Mucosa of rectum (tissue), 2 donors: Measurements from ENCODE around the gene GRM1.
"Not testable (repeated sequence)": the region's sequence is repeated elsewhere in the genome, so short reads cannot be mapped to it uniquely, and the experiment has no call there.

Experiments
- H3K27ac ChIP-seq, 2 donors: one replicate each; pipeline ENCODE4 v1.7.0; 2013; ENCODE audit warnings: inconsistent platforms in 2 of 2, low read depth in 2 of 2, low read length in 2 of 2
- H3K27me3 ChIP-seq, 2 donors: one replicate each; pipeline ENCODE4 v1.7.0; 2013; ENCODE audit warnings: low read length in 2 of 2; ENCODE audit not compliant: control insufficient read depth in 2 of 2, insufficient read depth in 2 of 2
- H3K36me3 ChIP-seq, 2 donors: one replicate each; pipeline ENCODE4 v1.7.0; 2013; ENCODE audit warnings: low read length in 2 of 2; ENCODE audit not compliant: control insufficient read depth in 2 of 2, insufficient read depth in 2 of 2
- H3K4me1 ChIP-seq, 2 donors: one replicate each; pipeline ENCODE4 v1.7.0; 2013; ENCODE audit warnings: low read length in 2 of 2, mild to moderate bottlenecking in 1 of 2; ENCODE audit not compliant: control insufficient read depth in 2 of 2, insufficient read depth in 2 of 2
- H3K4me3 ChIP-seq, 2 donors: one replicate each; pipeline ENCODE4 v1.7.0; 2013; ENCODE audit warnings: low read length in 2 of 2
- H3K9ac ChIP-seq, 2 donors: one replicate each; pipeline ENCODE4 v1.7.0; 2013; ENCODE audit warnings: low read length in 2 of 2, low read depth in 1 of 2, mild to moderate bottlenecking in 1 of 2
- H3K9me3 ChIP-seq, 2 donors: one replicate each; pipeline ENCODE4 v1.7.0; 2013; ENCODE audit warnings: low read length in 2 of 2; ENCODE audit not compliant: control insufficient read depth in 2 of 2
- donor health status: healthy.
- donor health status: Normal muscosa, but diverticular disease.

Gene GRM1

GRCh38 chr6:146265056-146265455 lies 236.2 kb downstream of the GRM1 start:
- no peaks in the 10 kb centered on the region for H3K36me3 ChIP-seq
- no peaks in the 10 kb centered on the region for H3K27me3 ChIP-seq
- no peaks in the 10 kb centered on the region for H3K4me1 ChIP-seq
- no peak overlapping the region for H3K9ac ChIP-seq
- H3K27ac ChIP-seq: no peak overlapping the region
- H3K9me3 ChIP-seq: no peaks in the 10 kb centered on the region
- H3K4me3 ChIP-seq: no peak overlapping the region

DNA sequence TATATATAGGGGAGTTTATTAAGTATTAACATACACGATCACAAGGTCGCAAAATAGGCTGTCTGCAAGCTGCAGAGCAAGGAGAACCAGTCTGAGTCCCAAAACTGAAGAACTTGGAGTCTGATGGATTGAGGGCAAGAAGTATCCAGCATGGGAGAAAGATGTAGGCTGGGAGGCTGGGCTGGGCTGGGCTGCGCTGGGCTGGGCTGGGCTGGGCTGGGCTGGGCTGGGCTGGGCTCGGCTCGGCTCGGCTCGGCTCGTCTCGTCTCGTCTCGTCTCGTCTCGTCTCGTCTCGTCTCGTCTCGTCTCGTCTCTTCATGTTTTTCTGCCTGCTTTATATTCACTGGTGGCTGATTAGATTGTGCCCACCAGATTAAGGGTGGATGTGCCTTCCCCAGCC lies 238.6 kb downstream of the GRM1 start:
- Histone ChIP-seq H3K4me1 (no peaks in the 10 kb centered on the region), H3K9me3 (no peaks in the 10 kb centered on the region), H3K27ac (no peak overlapping the region), H3K4me3 (no peak overlapping the region), H3K9ac (no peak overlapping the region), H3K36me3 (no peaks in the 10 kb centered on the region), H3K27me3 (no peaks in the 10 kb centered on the region)

- Histone ChIP-seq H3K9ac (no peak overlapping the region), H3K27me3 (no peaks in the 10 kb centered on the region), H3K27ac (no peak overlapping the region), H3K4me1 (no peaks in the 10 kb centered on the region), H3K9me3 (no peaks in the 10 kb centered on the region), H3K36me3 (no peaks in the 10 kb centered on the region), H3K4me3 (no peak overlapping the region)
Measured at GRCh38 chr6:146267946-146268345, 239.1 kb downstream of the GRM1 start.

- Histone ChIP-seq H3K36me3 (no peaks in the 10 kb centered on the region), H3K4me3 (no peak overlapping the region), H3K9ac (no peak overlapping the region)
Measured at GRCh38 chr6:146269482-146269881, 240.6 kb downstream of the GRM1 start.

DNA sequence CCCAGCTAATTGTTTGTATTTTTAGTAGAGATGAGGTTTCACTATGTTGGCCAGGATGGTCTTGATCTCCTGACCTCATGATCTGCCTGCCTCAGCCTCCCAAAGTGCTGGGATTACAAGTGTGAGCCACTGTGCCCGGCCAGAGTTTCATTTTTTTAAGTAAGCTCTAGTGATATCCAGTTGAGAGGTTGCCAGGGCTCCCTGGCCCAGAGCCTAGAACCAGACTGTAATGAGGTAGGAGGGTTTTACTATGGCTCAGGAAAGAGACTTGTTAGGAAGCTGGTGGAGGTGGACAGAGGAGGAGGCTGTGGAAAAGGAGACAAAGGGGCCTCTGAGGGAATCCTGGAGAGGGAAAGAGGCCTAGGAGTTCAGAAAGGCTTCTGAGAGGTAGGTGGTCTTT lies 242.3 kb downstream of the GRM1 start:
- not testable (repeated sequence) for H3K27me3 ChIP-seq, H3K9ac ChIP-seq, H3K4me1 ChIP-seq, H3K36me3 ChIP-seq, H3K4me3 ChIP-seq, H3K27ac ChIP-seq, H3K9me3 ChIP-seq

More at GRCh38 chr6:146269482-146269881, 240.6 kb downstream of the GRM1 start:
- H3K27ac ChIP-seq: no peak overlapping the region
- H3K9me3 ChIP-seq: no peaks in the 10 kb centered on the region
- no peaks in the 10 kb centered on the region for H3K4me1 ChIP-seq
- H3K27me3 ChIP-seq: no peaks in the 10 kb centered on the region

DNA sequence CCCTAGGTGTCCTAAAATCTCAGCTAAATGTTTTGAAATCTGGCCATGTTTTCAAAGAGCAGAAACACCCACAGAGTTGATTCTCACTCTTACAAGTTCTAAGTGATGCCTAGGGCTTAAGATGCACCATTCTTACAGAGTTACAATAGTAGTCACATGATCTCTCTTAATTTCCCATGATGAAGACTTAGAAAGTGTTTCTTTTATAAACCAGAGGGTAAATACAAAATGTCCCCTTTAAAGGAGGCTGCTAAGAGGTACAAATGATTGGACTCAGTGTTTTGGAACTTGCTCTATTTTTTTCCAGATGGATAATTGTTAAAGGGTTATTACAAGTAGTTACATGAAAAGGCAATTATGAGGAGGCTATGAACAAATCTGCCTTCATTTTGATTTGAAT lies 244.6 kb downstream of the GRM1 start:
- Histone ChIP-seq H3K9ac (no peak overlapping the region), H3K27me3 (no peaks in the 10 kb centered on the region), H3K4me3 (no peak overlapping the region), H3K9me3 (no peaks in the 10 kb centered on the region), H3K36me3 (no peaks in the 10 kb centered on the region), H3K4me1 (no peaks in the 10 kb centered on the region), H3K27ac (no peak overlapping the region)

DNA sequence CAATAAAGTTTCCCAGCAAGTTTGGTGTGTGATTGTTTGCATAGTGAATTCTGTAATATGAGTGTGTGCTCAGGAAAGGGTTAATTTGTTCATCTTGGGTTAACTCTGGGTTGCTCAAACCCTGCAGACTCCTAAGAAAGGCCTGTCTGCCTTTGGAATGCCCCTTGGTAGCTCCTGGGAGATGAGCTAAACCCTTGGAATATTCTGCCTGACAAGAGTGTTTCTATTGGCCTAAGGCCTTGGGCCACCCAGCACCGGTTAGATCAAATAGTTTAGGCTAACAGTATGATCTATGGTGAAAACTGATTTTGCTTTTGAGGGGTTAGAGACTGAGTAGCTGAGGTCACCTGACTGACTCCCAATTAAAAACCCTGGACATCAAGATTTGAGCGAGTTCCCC lies 248.3 kb downstream of the GRM1 start:
- Histone ChIP-seq H3K36me3 (no peaks in the 10 kb centered on the region), H3K27me3 (no peaks in the 10 kb centered on the region), H3K4me3 (no peak overlapping the region), H3K27ac (no peak overlapping the region), H3K9me3 (no peaks in the 10 kb centered on the region), H3K9ac (no peak overlapping the region), H3K4me1 (no peaks in the 10 kb centered on the region)

DNA sequence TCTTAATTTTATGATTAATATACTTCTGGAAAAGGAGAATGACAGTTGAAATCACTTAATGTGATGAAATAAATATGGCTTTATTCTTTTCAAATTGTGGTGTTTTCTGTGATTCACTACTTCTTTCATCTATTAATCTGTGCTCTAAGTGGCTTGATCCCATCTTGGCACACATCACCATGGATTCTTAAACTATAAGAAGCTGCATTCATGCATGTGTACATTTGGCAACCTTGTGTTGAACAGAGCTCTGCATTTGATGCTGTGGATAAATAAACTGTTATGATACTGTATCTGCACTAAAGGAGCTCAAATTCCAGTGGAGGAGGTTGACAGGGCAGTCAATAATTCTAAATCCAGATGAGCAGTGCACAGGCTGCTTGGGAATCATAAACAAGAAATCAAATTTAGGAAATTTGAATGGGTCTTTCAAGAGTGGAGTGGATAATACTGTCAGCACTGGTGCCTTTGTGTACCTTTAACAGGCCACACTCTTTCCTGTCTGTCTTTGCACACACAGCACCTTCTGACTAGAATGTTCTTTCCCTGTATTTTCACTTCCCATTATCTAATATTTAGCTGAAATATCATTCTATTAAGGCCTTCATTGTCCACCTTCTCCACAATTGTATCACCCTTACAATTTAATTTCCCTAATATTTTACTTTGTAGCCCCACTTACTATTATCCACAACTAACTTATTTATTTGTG lies 252.9 kb downstream of the GRM1 start:
- no peak overlapping the region for H3K27ac ChIP-seq
- H3K4me3 ChIP-seq: no peak overlapping the region
- H3K27me3 ChIP-seq: no peaks in the 10 kb centered on the region
- no peaks in the 10 kb centered on the region for H3K9me3 ChIP-seq
- H3K9ac ChIP-seq: no peak overlapping the region
- no peaks in the 10 kb centered on the region for H3K36me3 ChIP-seq
- no peaks in the 10 kb centered on the region for H3K4me1 ChIP-seq

- Histone ChIP-seq H3K4me3 (no peak overlapping the region), H3K36me3 (no peaks in the 10 kb centered on the region), H3K4me1 (no peaks in the 10 kb centered on the region), H3K9ac (no peak overlapping the region), H3K27ac (no peak overlapping the region), H3K27me3 (no peaks in the 10 kb centered on the region), H3K9me3 (no peaks in the 10 kb centered on the region)
Measured at GRCh38 chr6:146282837-146283236, 254.0 kb downstream of the GRM1 start.

DNA sequence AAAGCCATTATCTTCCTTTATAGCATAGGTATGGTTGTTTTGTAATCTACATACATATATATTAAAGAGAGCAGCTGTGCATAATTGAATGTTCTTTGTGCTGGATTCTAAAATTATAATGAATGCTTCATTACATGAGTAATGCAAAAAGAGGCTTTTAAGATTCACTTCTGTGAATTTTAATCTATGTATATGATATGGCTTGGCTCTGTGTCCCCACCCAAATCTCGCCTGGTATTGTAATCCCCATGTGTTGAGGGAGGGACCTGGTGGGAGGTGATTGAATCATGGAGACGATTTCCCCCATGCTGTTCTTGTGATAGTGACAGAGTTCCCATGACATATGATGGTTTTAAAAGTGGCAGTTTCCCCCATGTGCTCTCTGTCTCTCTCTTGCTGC lies 255.4 kb downstream of the GRM1 start:
- Histone ChIP-seq H3K36me3 (no peaks in the 10 kb centered on the region), H3K9ac (no peak overlapping the region), H3K27me3 (no peaks in the 10 kb centered on the region), H3K27ac (no peak overlapping the region), H3K4me3 (no peak overlapping the region), H3K9me3 (no peaks in the 10 kb centered on the region), H3K4me1 (no peaks in the 10 kb centered on the region)

DNA sequence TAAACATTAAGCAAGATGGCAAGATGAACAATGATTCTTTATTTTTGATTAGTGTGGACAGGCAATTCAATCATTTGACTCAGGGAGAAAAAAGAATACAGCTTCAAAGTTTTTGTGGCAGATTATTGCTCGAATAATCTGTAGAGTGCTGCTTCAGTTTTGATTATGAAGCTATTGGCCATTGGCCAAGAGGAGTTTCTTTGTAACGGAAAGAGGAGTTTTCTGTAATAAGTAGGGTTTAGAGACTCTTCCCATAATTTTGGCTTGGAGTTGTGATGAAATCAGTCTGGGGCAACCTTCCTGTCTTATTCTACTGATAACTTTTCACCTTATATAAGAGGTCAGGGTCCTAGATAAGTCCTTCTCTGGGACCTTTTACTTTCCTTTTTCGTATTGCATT lies 258.1 kb downstream of the GRM1 start:
- Histone ChIP-seq H3K4me1 (no peaks in the 10 kb centered on the region), H3K4me3 (no peak overlapping the region), H3K27me3 (no peaks in the 10 kb centered on the region), H3K27ac (no peak overlapping the region), H3K9ac (no peak overlapping the region), H3K9me3 (no peaks in the 10 kb centered on the region), H3K36me3 (no peaks in the 10 kb centered on the region)
